ENCODE results near the gene BCL11A.

The BCL11A gene

GRCh38 chr2:60544954-60545560 is 8.4 kb downstream of the BCL11A start:
- DNase-seq (ENCODE audit: low read depth), result no peak

- DNase-seq (ENCODE audit: low read depth), result no peak
Observed at GRCh38 chr2:60544062-60544461, 9.4 kb downstream of the BCL11A start.

GRCh38 chr2:60541056-60541651 is 12.3 kb downstream of the BCL11A start:
- no peak for DNase-seq (ENCODE audit: low read depth)

- DNase-seq (ENCODE audit: low read depth), result no peak
Observed at GRCh38 chr2:60540074-60540473, 13.4 kb downstream of the BCL11A start.

GRCh38 chr2:60539140-60539539 is 14.3 kb downstream of the BCL11A start:
- DNase-seq (ENCODE audit: low read depth), result no peak

- DNase-seq (ENCODE audit: low read depth), result no peak
Observed at GRCh38 chr2:60538101-60538500, 15.4 kb downstream of the BCL11A start.

- no peak for DNase-seq (ENCODE audit: low read depth)
Observed at GRCh38 chr2:60536746-60537145, 16.7 kb downstream of the BCL11A start.

GRCh38 chr2:60535685-60536312 is 17.7 kb downstream of the BCL11A start:
- DNase-seq (ENCODE audit: low read depth), result no peak

- no peak for DNase-seq (ENCODE audit: low read depth)
Observed at GRCh38 chr2:60534892-60535684, 18.4 kb downstream of the BCL11A start.

GRCh38 chr2:60534052-60534685 is 19.3 kb downstream of the BCL11A start:
- no peak for DNase-seq (ENCODE audit: low read depth)

GRCh38 chr2:60533101-60534051 is 20.1 kb downstream of the BCL11A start:
- DNase-seq (ENCODE audit: low read depth), result no peak

GRCh38 chr2:60532421-60532820 is 21.0 kb downstream of the BCL11A start:
- no peak for DNase-seq (ENCODE audit: low read depth)

GRCh38 chr2:60531701-60532133 is 21.7 kb downstream of the BCL11A start:
- DNase-seq (ENCODE audit: low read depth), result no peak

- DNase-seq (ENCODE audit: low read depth), result no peak
Observed at GRCh38 chr2:60530660-60531281, 22.7 kb downstream of the BCL11A start.

- DNase-seq (ENCODE audit: low read depth), result no peak
Observed at GRCh38 chr2:60529785-60530627, 23.4 kb downstream of the BCL11A start.

- no peak for DNase-seq (ENCODE audit: low read depth)
Observed at GRCh38 chr2:60529136-60529784, 24.2 kb downstream of the BCL11A start.

GRCh38 chr2:60528281-60529020 is 25.0 kb downstream of the BCL11A start:
- DNase-seq (ENCODE audit: low read depth), result no peak

GRCh38 chr2:60527762-60528161 is 25.7 kb downstream of the BCL11A start:
- DNase-seq (ENCODE audit: low read depth), result no peak

Data from CMK (cell line).